GM12878 (cell line): ENCODE data around the gene TEX30. TPM values are rescaled to one million over a fixed set of nuclear protein-coding genes. Genes with fewer than 3 reads are reported as not detected.

ENCODE experiments used
- ATF7 ChIP-seq: fragments of 450-650 bp; IDR thresholded peaks from 2 replicates; pipeline ENCODE4 v1.6.1; 2016; ENCODE audit warnings: low read depth, mild to moderate bottlenecking
- BCL11A ChIP-seq: IDR thresholded peaks from 2 replicates; pipeline ENCODE4 v1.6.1; 2011; ENCODE audit warnings: low read depth, low read length
- CHD1 ChIP-seq: IDR thresholded peaks from 2 replicates; pipeline ENCODE4 v1.6.1; 2012; ENCODE audit warnings: low read depth, low read length, improper control_type of control experiment
- IRF5 ChIP-seq: fragments of 450-650 bp; IDR thresholded peaks from 2 replicates; pipeline ENCODE4 v1.6.1; 2017; ENCODE audit warnings: borderline replicate concordance
- MEF2A ChIP-seq: IDR thresholded peaks from 2 replicates; pipeline ENCODE4 v1.6.1; 2011; ENCODE audit warnings: low read depth, mild to moderate bottlenecking, low read length, moderate library complexity; ENCODE audit not compliant: insufficient read depth
- MTA3 ChIP-seq: IDR thresholded peaks from 2 replicates; pipeline ENCODE4 v1.6.1; 2012; ENCODE audit warnings: low read length, inconsistent platforms, borderline replicate concordance
- NFYB ChIP-seq: IDR thresholded peaks from 2 replicates; pipeline ENCODE4 v1.6.1; 2011; ENCODE audit warnings: low read depth, mild to moderate bottlenecking, low read length, improper control_type of control experiment, moderate library complexity; ENCODE audit not compliant: insufficient read depth
- PAX8 ChIP-seq: fragments of 450-650 bp; IDR thresholded peaks from 2 replicates; pipeline ENCODE4 v1.6.1; 2017; ENCODE audit warnings: mild to moderate bottlenecking, moderate library complexity
- POLR2A ChIP-seq: IDR thresholded peaks from 2 replicates; pipeline ENCODE4 v1.6.1; 2011; ENCODE audit warnings: low read depth, mild to moderate bottlenecking, low read length
- RBBP5 ChIP-seq: fragments of 200-600 bp; sonication (generic); conservative IDR thresholded peaks from 2 replicates; pipeline ENCODE4 v1.6.1; 2016
- REST ChIP-seq: IDR thresholded peaks from 2 replicates; pipeline ENCODE4 v1.6.1; 2012; ENCODE audit warnings: mild to moderate bottlenecking, low read depth, low read length
- SMARCA5 ChIP-seq: fragments of 450-650 bp; IDR thresholded peaks from 2 replicates; pipeline ENCODE4 v1.6.1; 2017; ENCODE audit warnings: mild to moderate bottlenecking
- ZBTB4 ChIP-seq: fragments of 450-650 bp; formaldehyde crosslinking; IDR thresholded peaks from 2 replicates; pipeline ENCODE4 v1.4.0; 2022; ENCODE audit warnings: mild to moderate bottlenecking, moderate library complexity
- ZSCAN29 ChIP-seq: fragments of 450-650 bp; IDR thresholded peaks from 2 replicates; pipeline ENCODE4 v1.6.1; 2017; ENCODE audit warnings: mild to moderate bottlenecking, moderate library complexity
- polyA plus RNA-seq, 11 experiments: library from polyadenylated mRNA; depleted of rRNA in 4 of 11; unstranded in 6 of 11; stranded (reverse) in 5 of 11; fragments of >200 nt; fragmentation: Nextera tagmentation in 4 of 11; fragmentation: Illumina TruSeq in 1 of 11; extraction: Ambion mirVana in 4 of 11; extraction: Trizol in 1 of 11; gene quantifications; 1 replicate in 1 of 11; 2 replicates in 10 of 11; pipeline versions ENCODE4 v1.2.1 to v1.2.3, GENCODE V29; 2011 to 2016; ENCODE audit warnings: inconsistent platforms in 2 of 11, missing spikeins in 2 of 11, low read depth in 1 of 11
- total RNA-seq, 4 experiments: library from RNA; depleted of rRNA in 3 of 4; stranded (reverse); fragments of >200 nt in 3 of 4; fragmentation: Illumina TruSeq in 1 of 4; extraction: Trizol in 1 of 4; gene quantifications; 2 replicates each; pipeline versions ENCODE4 v1.2.1 to v1.2.3, GENCODE V29; 2013 to 2021
- TF ChIP-seq, protein P1 (sequence below): IDR thresholded peaks from 2 replicates; pipeline ENCODE4 v1.6.1; 2012; ENCODE audit warnings: low read depth, low read length, improper control_type of control experiment
- TF ChIP-seq, protein P2 (sequence below): fragments of 450-650 bp; IDR thresholded peaks from 2 replicates; pipeline ENCODE4 v1.6.1; 2017; ENCODE audit warnings: mild to moderate bottlenecking, low read depth, inconsistent platforms; ENCODE audit not compliant: poor library complexity, severe bottlenecking

Gene TEX30
- total and polyA plus RNA-seq, 10 of the 15 experiments (the other 5 are each of a cell fraction or from before 2014, with no cell fraction given): 19.7 to 114 (median 25.0) TPM

- TF ChIP-seq MEF2A: 0 out of 2 replicates have a peak, but pooled peaks have one; percentile 22
- no peak for TF ChIP-seq IRF5
- no peak for TF ChIP-seq BCL11A
- TF ChIP-seq, protein P1, sequence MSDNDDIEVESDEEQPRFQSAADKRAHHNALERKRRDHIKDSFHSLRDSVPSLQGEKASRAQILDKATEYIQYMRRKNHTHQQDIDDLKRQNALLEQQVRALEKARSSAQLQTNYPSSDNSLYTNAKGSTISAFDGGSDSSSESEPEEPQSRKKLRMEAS: peak; percentile 56; the same call in 1 of the 2 replicates
- no peak for TF ChIP-seq ATF7
- 0 out of 2 replicates have a peak, but pooled peaks have one; percentile 46 for TF ChIP-seq ZSCAN29
- TF ChIP-seq, protein P2, sequence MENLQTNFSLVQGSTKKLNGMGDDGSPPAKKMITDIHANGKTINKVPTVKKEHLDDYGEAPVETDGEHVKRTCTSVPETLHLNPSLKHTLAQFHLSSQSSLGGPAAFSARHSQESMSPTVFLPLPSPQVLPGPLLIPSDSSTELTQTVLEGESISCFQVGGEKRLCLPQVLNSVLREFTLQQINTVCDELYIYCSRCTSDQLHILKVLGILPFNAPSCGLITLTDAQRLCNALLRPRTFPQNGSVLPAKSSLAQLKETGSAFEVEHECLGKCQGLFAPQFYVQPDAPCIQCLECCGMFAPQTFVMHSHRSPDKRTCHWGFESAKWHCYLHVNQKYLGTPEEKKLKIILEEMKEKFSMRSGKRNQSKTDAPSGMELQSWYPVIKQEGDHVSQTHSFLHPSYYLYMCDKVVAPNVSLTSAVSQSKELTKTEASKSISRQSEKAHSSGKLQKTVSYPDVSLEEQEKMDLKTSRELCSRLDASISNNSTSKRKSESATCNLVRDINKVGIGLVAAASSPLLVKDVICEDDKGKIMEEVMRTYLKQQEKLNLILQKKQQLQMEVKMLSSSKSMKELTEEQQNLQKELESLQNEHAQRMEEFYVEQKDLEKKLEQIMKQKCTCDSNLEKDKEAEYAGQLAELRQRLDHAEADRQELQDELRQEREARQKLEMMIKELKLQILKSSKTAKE: peak; percentile 32
- TF ChIP-seq MTA3: no peak
- 0 out of 2 replicates have a peak, but pooled peaks have one; percentile 21 for TF ChIP-seq REST
- no peak for TF ChIP-seq PAX8
- TF ChIP-seq SMARCA5: peak; percentile 99
- no peak for TF ChIP-seq NFYB
- no peak for TF ChIP-seq ZBTB4 (CRISPR knock-in tag)
- peak; percentile 85 for TF ChIP-seq POLR2A
- no peak for TF ChIP-seq CHD1
- TF ChIP-seq RBBP5: no peak
Observed at GRCh38 chr13:102800145-102801041, 26.8 kb upstream of the TEX30 start (continued).
